ENCODE data around the gene MRPL58. TPM values are rescaled to one million over a fixed set of nuclear protein-coding genes. Genes with fewer than 3 reads are reported as not detected.
A peak's percentile ranks its signal among the peaks of the same experiment; 100 is the strongest.
"Not testable (repeated sequence)": the region's sequence is repeated elsewhere in the genome, so short reads cannot be mapped to it uniquely, and the experiment has no call there.

Gene MRPL58
- total RNA-seq, 1 donor from 2014 or later: 78.1 TPM

DNA sequence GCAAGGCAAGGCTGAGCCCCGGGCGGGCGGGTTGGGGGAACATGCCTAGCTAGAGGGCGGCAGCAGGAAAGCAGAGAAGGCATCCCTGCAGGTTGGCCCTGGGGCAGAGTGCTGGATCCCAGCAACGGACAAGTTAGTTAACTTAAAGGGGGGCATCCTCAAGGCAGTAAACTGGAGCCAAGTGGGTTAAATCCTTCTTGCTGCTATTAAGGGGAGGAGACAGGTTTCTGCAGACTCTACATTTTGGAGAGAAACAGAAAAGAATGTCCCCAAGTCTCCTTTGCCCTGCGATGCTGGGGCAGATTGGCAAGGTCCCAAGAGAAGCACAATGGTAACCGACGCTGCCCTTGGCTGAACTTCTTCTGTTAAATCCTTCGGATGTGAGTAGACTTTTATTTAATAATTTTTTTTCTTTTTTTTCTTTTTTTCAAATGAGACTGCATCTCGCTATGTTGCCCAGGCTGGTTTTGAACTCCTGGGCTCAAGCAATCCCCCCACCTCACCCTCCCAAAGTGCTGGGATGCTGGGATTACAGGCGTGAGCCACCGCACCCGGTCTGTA lies 20.3 kb downstream of the MRPL58 start:
- intact Hi-C loops (cut with micrococcal nuclease): loop anchor here (1.0 to 10.0 kb wide), 4 partner anchors 45 to 288 kb away; partner anchors contain the start of genes CDR2L, FDXR and NHERF1
- no peak overlapping the region for H3K27ac Mint-ChIP-seq
- no peaks in the 10 kb centered on the region for H3K9me3 Mint-ChIP-seq
- H3K4me3 Mint-ChIP-seq: peak overlapping the region; percentile 93
- no peaks in the 10 kb centered on the region for H3K36me3 Mint-ChIP-seq (ENCODE audit: low read depth)
- peaks cover 10% of the 10 kb centered on the region for H3K27me3 Mint-ChIP-seq (ENCODE audit: insufficient read depth)
- H3K4me1 Mint-ChIP-seq (ENCODE audit: low read depth): peaks cover 47% of the 10 kb centered on the region
- no peak for DNase-seq (ENCODE audit: low spot score)

DNA sequence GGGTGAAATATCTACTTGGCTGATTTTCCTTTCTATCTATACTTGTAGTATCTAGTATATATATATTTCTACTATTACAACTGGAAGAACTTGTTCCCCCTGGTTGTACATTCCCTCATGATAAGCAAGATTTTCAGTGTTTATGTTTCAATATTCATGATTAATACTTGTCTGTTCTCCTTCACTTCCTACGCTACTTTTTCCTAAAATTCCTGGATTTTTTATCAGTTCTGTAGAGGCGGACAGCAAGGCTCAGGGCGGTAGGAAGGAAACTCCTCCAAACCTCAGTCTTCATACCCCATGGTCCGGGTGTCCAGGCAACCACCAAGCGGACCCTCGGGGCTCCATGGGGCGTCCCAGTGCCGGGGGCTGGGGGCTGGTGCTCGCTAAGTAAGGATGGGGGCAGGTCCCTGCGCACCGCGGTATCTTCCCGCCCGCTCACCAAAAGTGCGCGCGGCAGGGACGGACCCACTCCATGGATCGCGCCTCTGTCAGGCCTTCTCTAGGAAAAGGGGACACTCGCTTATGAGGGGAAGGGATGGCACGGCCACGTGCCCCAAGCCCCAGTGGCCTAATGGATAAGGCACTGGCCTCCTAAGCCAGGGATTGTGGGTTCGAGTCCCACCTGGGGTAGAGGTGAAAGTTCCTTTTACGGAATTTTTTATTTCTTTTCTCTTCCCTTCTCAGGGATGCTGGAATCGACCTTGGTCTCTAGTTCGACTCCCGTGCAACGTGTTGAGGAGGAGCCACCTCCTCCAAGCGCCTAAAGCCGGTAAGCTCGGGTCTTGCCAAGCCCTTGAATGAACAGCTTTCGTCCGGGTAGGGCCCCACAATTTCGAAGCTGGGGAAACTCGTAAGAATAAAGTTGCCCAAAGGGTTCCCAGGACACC lies 21.1 kb downstream of the MRPL58 start:
- Mint-ChIP-seq H3K4me1 (ENCODE audit: low read depth) (peaks cover 47% of the 10 kb centered on the region), H3K9me3 (no peaks in the 10 kb centered on the region), H3K27me3 (ENCODE audit: insufficient read depth) (peaks cover 10% of the 10 kb centered on the region), H3K27ac (peak overlapping the region; percentile 94), H3K4me3 (peak overlapping the region; percentile 93), H3K36me3 (ENCODE audit: low read depth) (peaks cover 3% of the 10 kb centered on the region)
- DNase-seq (ENCODE audit: low spot score): peak; percentile 77
- intact Hi-C loops (cut with micrococcal nuclease): loop anchor here (1.0 to 10.0 kb wide), 4 partner anchors 46 to 289 kb away; partner anchors contain the start of genes CDR2L, FDXR and NHERF1

DNA sequence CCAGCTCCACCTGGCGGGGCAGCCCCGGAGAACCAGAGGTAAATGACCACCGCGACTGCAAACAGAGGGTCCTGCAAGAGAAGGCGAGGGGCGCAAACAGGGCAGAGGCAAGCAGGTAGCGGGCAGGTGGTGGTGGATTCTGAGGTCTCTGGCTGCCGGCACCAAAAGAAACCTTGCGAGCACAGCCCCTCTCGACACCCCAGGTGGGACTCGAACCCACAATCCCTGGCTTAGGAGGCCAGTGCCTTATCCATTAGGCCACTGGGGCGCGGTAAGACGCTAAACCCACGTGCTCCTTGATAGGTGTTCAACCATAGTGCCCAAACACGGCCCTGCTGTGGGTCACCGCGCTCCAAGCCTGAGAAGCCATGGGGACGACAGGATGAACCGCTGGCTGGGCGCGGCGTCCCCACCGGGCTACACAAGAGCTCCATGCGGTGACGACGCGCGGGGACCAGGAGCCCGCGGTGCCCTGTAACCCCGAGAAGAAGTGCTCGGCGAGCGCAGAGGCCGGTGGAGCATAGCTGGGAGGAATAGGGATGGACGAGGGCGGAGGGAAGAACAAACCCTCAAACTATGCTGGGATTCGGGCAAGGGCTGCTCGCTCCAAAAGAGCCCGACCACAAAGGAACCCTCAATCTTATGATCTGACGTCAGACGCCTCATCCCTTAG lies 21.9 kb downstream of the MRPL58 start:
- DNase-seq (ENCODE audit: low spot score): peak; percentile 79
- intact Hi-C loops (cut with micrococcal nuclease): loop anchor here (5.0 to 10.0 kb wide), 2 partner anchors 162 to 290 kb away; partner anchors contain the start of genes FDXR and NHERF1
- Mint-ChIP-seq H3K36me3 (ENCODE audit: low read depth) (peaks cover 7% of the 10 kb centered on the region), H3K4me1 (ENCODE audit: low read depth) (peaks cover 52% of the 10 kb centered on the region), H3K9me3 (no peaks in the 10 kb centered on the region), H3K27ac (peak overlapping the region; percentile 94), H3K4me3 (peak overlapping the region; percentile 93), H3K27me3 (ENCODE audit: insufficient read depth) (peaks cover 10% of the 10 kb centered on the region)

GRCh38 chr17:75036643-75037268 lies 24.3 kb downstream of the MRPL58 start:
- DNase-seq (ENCODE audit: low spot score): peak; percentile 69
- Mint-ChIP-seq H3K36me3 (ENCODE audit: low read depth) (peaks cover 18% of the 10 kb centered on the region), H3K27me3 (ENCODE audit: insufficient read depth) (peaks cover 8% of the 10 kb centered on the region), H3K27ac (peak overlapping the region; percentile 73), H3K4me1 (ENCODE audit: low read depth) (peaks cover 52% of the 10 kb centered on the region), H3K9me3 (no peaks in the 10 kb centered on the region), H3K4me3 (peak overlapping the region; percentile 70)
- intact Hi-C loops (cut with micrococcal nuclease): loop anchor here (10.0 kb wide), 1 partner anchor 292 kb away; the partner anchor contains the start of gene NHERF1

DNA sequence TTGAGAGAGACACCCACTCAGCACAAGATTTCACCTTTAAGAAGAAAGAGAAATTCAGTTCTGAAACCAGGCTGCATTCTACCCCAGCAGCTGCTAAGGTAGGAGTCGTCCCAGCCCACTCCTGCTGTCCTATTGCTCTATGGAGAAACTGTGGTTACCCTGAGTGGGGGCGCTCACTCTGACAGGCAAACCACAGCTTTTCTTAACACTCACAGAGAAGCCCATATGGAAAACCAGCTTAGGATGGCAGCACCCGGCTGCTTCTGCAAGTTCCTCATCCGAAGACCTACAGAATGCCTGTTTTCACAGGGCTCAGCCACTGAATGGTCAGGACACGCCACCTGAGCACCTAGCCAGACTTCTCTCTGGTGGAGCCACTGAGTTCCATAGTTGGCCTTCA lies 26.8 kb downstream of the MRPL58 start:
- intact Hi-C loops (cut with micrococcal nuclease): loop anchor here (10.0 kb wide), 1 partner anchor 294 kb away; the partner anchor contains the start of gene NHERF1
- no peak for DNase-seq (ENCODE audit: low spot score)
- no peak overlapping the region for H3K4me3 Mint-ChIP-seq
- H3K9me3 Mint-ChIP-seq: no peaks in the 10 kb centered on the region
- peaks cover 29% of the 10 kb centered on the region for H3K4me1 Mint-ChIP-seq (ENCODE audit: low read depth)
- peaks cover 18% of the 10 kb centered on the region for H3K36me3 Mint-ChIP-seq (ENCODE audit: low read depth)
- H3K27me3 Mint-ChIP-seq (ENCODE audit: insufficient read depth): no peaks in the 10 kb centered on the region
- H3K27ac Mint-ChIP-seq: no peak overlapping the region

- intact Hi-C loops (cut with micrococcal nuclease): no loop called here
- DNase-seq (ENCODE audit: low spot score): no peak
- Mint-ChIP-seq H3K9me3 (no peaks in the 10 kb centered on the region), H3K36me3 (ENCODE audit: low read depth) (peaks cover 18% of the 10 kb centered on the region), H3K4me1 (ENCODE audit: low read depth) (peaks cover 16% of the 10 kb centered on the region), H3K27ac (no peak overlapping the region), H3K27me3 (ENCODE audit: insufficient read depth) (no peaks in the 10 kb centered on the region), H3K4me3 (no peak overlapping the region)
These were observed 29.3 kb downstream of the MRPL58 start for GRCh38 chr17:75041656-75042280.

- H3K9me3 Mint-ChIP-seq; intact Hi-C loops (cut with micrococcal nuclease); H3K27ac Mint-ChIP-seq: not testable (repeated sequence)
These were observed 31.3 kb downstream of the MRPL58 start for GRCh38 chr17:75043789-75044188.

GRCh38 chr17:75044716-75045115 lies 32.2 kb downstream of the MRPL58 start:
- H3K27me3 Mint-ChIP-seq (ENCODE audit: insufficient read depth): no peaks in the 10 kb centered on the region
- H3K36me3 Mint-ChIP-seq (ENCODE audit: low read depth): peaks cover 13% of the 10 kb centered on the region
- no peaks in the 10 kb centered on the region for H3K9me3 Mint-ChIP-seq
- peak overlapping the region; percentile 40 for H3K27ac Mint-ChIP-seq
- peaks cover 30% of the 10 kb centered on the region for H3K4me1 Mint-ChIP-seq (ENCODE audit: low read depth)
- no peak for DNase-seq (ENCODE audit: low spot score)
- intact Hi-C loops (cut with micrococcal nuclease): loop anchor here (5.0 kb wide), 4 partner anchors 43 to 218 kb away; partner anchors contain the start of genes GGA3, JPT1, MRPS7 and NUP85
- H3K4me3 Mint-ChIP-seq: peak overlapping the region; percentile 74

More at GRCh38 chr17:75043789-75044188, 31.3 kb downstream of the MRPL58 start:
- not testable (repeated sequence) for H3K27me3 Mint-ChIP-seq (ENCODE audit: insufficient read depth); DNase-seq (ENCODE audit: low spot score)
- H3K4me1 Mint-ChIP-seq (ENCODE audit: low read depth): peaks cover 24% of the 10 kb centered on the region
- peaks cover 17% of the 10 kb centered on the region for H3K36me3 Mint-ChIP-seq (ENCODE audit: low read depth)
- H3K4me3 Mint-ChIP-seq: peak overlapping the region; percentile 30

DNA sequence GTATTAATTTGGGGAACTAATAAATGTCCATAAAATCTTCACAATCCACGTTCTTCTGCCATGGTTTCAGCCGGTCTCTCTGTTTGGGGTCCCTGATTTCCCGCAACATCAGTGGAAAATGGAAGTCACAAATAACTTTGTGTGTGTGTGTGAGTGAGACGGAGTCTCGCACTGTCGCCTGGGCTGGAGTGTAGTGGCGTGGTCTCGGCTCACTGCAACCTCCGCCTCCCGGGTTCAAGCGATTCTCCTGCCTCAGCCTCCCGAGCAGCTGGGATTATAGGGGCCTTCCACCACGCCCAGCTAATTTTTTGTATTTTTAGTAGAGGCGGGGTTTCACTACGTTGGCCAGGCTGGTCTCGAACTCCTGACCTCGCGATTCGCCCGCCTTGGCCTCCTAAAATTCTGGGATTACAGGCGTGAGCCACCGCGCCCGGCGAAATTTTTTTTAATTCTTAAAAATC lies 33.5 kb downstream of the MRPL58 start:
- not testable (repeated sequence) for H3K36me3 Mint-ChIP-seq (ENCODE audit: low read depth); H3K9me3 Mint-ChIP-seq; H3K27me3 Mint-ChIP-seq (ENCODE audit: insufficient read depth); DNase-seq (ENCODE audit: low spot score)
- Mint-ChIP-seq H3K27ac (peak overlapping the region; percentile 94), H3K4me3 (peak overlapping the region; percentile 99), H3K4me1 (ENCODE audit: low read depth) (peaks cover 32% of the 10 kb centered on the region)
- intact Hi-C loops (cut with micrococcal nuclease): loop anchor here (1.0 to 5.0 kb wide), 10 partner anchors 11 to 359 kb away; partner anchors contain the start of genes ARMC7, FDXR, GGA3 and GRB2

DNA sequence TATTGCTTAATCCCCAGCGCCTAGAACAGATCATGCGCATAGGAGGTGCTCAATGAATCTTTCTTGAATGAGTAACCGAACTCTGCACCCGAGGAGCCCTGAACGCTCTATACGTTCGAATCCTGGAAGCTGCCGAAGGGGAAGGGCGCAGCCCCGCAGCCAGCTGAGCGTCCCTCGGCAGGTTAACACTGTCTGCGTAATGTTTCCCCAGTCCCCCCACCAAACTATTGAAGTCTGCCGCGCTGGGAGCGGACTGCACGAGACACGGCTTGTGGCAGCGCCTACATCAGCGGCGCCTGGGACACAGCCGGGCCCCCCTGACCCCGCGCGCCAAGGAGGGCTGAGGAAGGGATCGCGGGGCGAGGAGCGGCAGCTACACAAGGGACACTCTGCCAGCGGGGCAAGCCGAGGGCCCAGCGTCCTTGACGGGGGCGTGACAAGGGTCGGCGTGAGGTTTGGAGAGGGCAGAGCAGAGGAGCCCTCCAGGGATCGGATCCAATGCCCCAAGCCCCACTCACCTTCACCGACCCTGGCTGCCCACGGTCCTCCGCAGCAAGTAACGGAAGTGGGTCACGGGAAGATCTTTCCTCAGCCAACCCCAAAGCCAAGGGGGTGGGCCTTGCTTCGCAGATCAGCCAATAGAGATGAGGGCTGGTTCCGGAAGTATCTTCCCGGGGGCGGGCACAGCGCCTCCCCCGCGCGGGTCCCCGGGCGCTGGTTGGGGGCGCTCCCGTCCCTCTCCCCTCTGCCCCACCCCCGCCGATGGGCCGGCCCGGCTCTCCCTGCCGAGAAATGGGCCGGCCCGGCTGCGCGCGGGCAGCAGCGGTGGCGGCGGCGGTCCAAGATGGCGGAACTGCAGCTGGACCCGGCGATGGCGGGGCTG lies 34.2 kb downstream of the MRPL58 start, which contains the start of the genes ATP5PD and KCTD2:
ATP5PD (minus strand) TSS at position 563 of the 883 bp plus-strand sequence. CDS start 4,319 bp downstream, outside the sequence.
KCTD2 (plus strand) TSS at position 819 of the 883 bp plus-strand sequence; CDS start at position 845, 26 bp downstream.
- H3K36me3 Mint-ChIP-seq (ENCODE audit: low read depth): peaks cover 7% of the 10 kb centered on the region
- peak within 1 kb of the TSS; percentile 98 for H3K27ac Mint-ChIP-seq
- no peaks in the 10 kb centered on the region for H3K27me3 Mint-ChIP-seq (ENCODE audit: insufficient read depth)
- peaks cover 34% of the 10 kb centered on the region for H3K4me1 Mint-ChIP-seq (ENCODE audit: low read depth)
- H3K4me3 Mint-ChIP-seq: peak within 1 kb of the TSS; percentile 100
- intact Hi-C loops (cut with micrococcal nuclease): loop anchor here (1.0 to 5.0 kb wide), 11 partner anchors 11 to 358 kb away; partner anchors contain the start of genes ARMC7, FDXR, GGA3 and GRB2
- DNase-seq (ENCODE audit: low spot score): peak; percentile 93
- no peaks in the 10 kb centered on the region for H3K9me3 Mint-ChIP-seq

Measured in activated T-helper 1 cell treated with anti-CD3 and anti-CD28 coated beads, Interleukin-12 subunit alpha, Interleukin-12 subunit beta, Interleukin-2, Interleukin-4 antibody, amounts not matched to agents 30 ng/mL and 10 ng/mL and 1 ng/mL, durations not matched to agents 14 hours and 24 hours and 36 hours (primary cell).